ENCODE measurements around the gene SMPD3.

GRCh38 chr16:68486502-68487202 is 38.3 kb upstream of the SMPD3 start:
- no peak for TF ChIP-seq CTCF (IDR thresholded peaks at IDR 0.05)
- no peak for TF ChIP-seq POLR2A (IDR thresholded peaks at IDR 0.05)
- no peak for TF ChIP-seq EP300 (IDR thresholded peaks at IDR 0.05)
